Measurements from ENCODE around the gene BFSP2. TPM values are rescaled to one million over a fixed set of nuclear protein-coding genes. Genes with fewer than 3 reads are reported as not detected.

BFSP2 gene
- total and polyA plus RNA-seq, 2 donors (not counting 3 experiments of a cell fraction or from before 2014, with no cell fraction given): not detected

DNA sequence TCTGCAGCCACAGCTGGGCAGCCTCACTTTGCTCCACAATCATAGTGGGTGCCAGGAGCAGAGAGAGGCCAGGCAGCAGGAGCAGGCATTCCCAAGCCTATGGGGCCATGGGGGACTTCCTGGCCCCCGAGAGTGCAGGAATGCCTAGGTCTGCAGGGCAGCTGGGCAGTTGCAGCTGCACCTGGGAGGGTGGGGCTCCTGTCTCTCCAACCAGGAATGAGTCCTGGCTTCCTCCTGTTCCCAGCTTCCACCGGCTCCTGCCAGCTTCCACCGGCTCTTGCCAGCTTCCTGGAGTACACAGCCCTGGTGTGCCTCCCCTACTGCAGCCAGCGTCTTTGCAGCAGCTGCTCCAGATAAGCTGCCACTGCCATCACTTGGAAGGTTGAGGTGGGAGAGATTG, 87.3 kb downstream of the BFSP2 start:
- H3K4me2 ChIP-seq (ENCODE audit: insufficient read depth, low read length): no peak overlapping the region
- no peaks in the 10 kb centered on the region for H3K36me3 ChIP-seq (ENCODE audit: control insufficient read depth in 2 of 2, extremely low read depth in 1 of 2, insufficient read depth in 2 of 2, low read length in 2 of 2)
- no peaks in the 10 kb centered on the region for H3K9me1 ChIP-seq (replicated peaks; ENCODE audit: control insufficient read depth, extremely low read depth, insufficient read depth, low read length)
- H2AFZ ChIP-seq (ENCODE audit: low read depth, low read length): no peak overlapping the region
- TF ChIP-seq MAX (IDR thresholded peaks at IDR 0.05; ENCODE audit: insufficient read depth, insufficient read length) (no peak), FOS (IDR thresholded peaks at IDR 0.05; ENCODE audit: borderline replicate concordance, insufficient read depth, low read length) (no peak), POLR2A (IDR thresholded peaks at IDR 0.05; ENCODE audit: low read depth, low read length) (no peak)
- TF ChIP-seq, protein P1, sequence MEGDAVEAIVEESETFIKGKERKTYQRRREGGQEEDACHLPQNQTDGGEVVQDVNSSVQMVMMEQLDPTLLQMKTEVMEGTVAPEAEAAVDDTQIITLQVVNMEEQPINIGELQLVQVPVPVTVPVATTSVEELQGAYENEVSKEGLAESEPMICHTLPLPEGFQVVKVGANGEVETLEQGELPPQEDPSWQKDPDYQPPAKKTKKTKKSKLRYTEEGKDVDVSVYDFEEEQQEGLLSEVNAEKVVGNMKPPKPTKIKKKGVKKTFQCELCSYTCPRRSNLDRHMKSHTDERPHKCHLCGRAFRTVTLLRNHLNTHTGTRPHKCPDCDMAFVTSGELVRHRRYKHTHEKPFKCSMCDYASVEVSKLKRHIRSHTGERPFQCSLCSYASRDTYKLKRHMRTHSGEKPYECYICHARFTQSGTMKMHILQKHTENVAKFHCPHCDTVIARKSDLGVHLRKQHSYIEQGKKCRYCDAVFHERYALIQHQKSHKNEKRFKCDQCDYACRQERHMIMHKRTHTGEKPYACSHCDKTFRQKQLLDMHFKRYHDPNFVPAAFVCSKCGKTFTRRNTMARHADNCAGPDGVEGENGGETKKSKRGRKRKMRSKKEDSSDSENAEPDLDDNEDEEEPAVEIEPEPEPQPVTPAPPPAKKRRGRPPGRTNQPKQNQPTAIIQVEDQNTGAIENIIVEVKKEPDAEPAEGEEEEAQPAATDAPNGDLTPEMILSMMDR (IDR thresholded peaks at IDR 0.05; ENCODE audit: extremely low read depth in 1 of 2, insufficient read depth in 1 of 2, low read depth in 1 of 2, low read length in 2 of 2): no peak
- FAIRE-seq (no peak), DNase-seq (ENCODE audit: low read depth, low spot score) (no peak)
- intact Hi-C loops (cut with micrococcal nuclease) (loop anchor here (5.0 kb wide), 1 partner anchor 175 kb away; the partner anchor contains the start of gene TOPBP1), dilution Hi-C loops (cut with MboI; ENCODE audit: extremely low pct_ligation_motif_present, low sequenced_read_pairs) (no loop called here)
- no peaks in the 10 kb centered on the region for H3K9me3 ChIP-seq (replicated peaks; ENCODE audit: control insufficient read depth, insufficient read depth, low read length)
- CTCF ChIA-PET: interaction anchor here (0.7 to 6.5 kb wide), 9 partner anchors 16 to 756 kb away, joined by 3 to 224 read pairs (median 4); partner anchors contain the start of gene CDV3
- no peak overlapping the region for H3K9ac ChIP-seq (replicated peaks; ENCODE audit: extremely low read depth, insufficient read depth, low read length)
- BruUV-seq (replicated peaks): no TSS peak
- H3K27ac ChIP-seq (ENCODE audit: insufficient read depth, low read depth, low read length): no peak overlapping the region
- H3K4me1 ChIP-seq (ENCODE audit: control insufficient read depth, extremely low read depth, insufficient read depth, low read length): no peaks in the 10 kb centered on the region
- no peaks in the 10 kb centered on the region for H3K79me2 ChIP-seq (ENCODE audit: control insufficient read depth, insufficient read depth, low read length)
- H4K20me1 ChIP-seq (replicated peaks; ENCODE audit: control insufficient read depth, extremely low read depth, insufficient read depth, low read length): no peaks in the 10 kb centered on the region
- POLR2A ChIA-PET: no interaction called here
- H3K4me3 ChIP-seq (replicated peaks in 1 of 3; ENCODE audit: insufficient read depth in 1 of 3, low read depth in 1 of 3, low read length in 3 of 3): no peak overlapping the region
- H3K27me3 ChIP-seq (ENCODE audit: control insufficient read depth in 2 of 2, insufficient read depth in 2 of 2, low read length in 2 of 2): no peaks in the 10 kb centered on the region

- no peaks in the 10 kb centered on the region for H3K79me2 ChIP-seq (ENCODE audit: control insufficient read depth, insufficient read depth, low read length)
- H3K36me3 ChIP-seq (ENCODE audit: control insufficient read depth in 2 of 2, extremely low read depth in 1 of 2, insufficient read depth in 2 of 2, low read length in 2 of 2): no peaks in the 10 kb centered on the region
- no peaks in the 10 kb centered on the region for H3K4me1 ChIP-seq (ENCODE audit: control insufficient read depth, extremely low read depth, insufficient read depth, low read length)
- intact Hi-C loops (cut with micrococcal nuclease) (loop anchor here (1.0 to 5.0 kb wide), 5 partner anchors 85 to 439 kb away; partner anchors contain the start of genes CDV3, SRPRB and TOPBP1), dilution Hi-C loops (cut with MboI; ENCODE audit: extremely low pct_ligation_motif_present, low sequenced_read_pairs) (no loop called here)
- TF ChIP-seq, protein P1 (IDR thresholded peaks at IDR 0.05; ENCODE audit: extremely low read depth in 1 of 2, insufficient read depth in 1 of 2, low read depth in 1 of 2, low read length in 2 of 2): peak; percentile 53 to 54
- no peak for TF ChIP-seq MAX (IDR thresholded peaks at IDR 0.05; ENCODE audit: insufficient read depth, insufficient read length)
- CTCF ChIA-PET: interaction anchor here (0.6 to 6.5 kb wide), 20 partner anchors 8 to 757 kb away, joined by 3 to 224 read pairs (median 4); partner anchors contain the start of gene CDV3
- no peak overlapping the region for H2AFZ ChIP-seq (ENCODE audit: low read depth, low read length)
- no peak overlapping the region for H3K4me2 ChIP-seq (ENCODE audit: insufficient read depth, low read length)
- no peaks in the 10 kb centered on the region for H3K27me3 ChIP-seq (ENCODE audit: control insufficient read depth in 2 of 2, insufficient read depth in 2 of 2, low read length in 2 of 2)
- H4K20me1 ChIP-seq (replicated peaks; ENCODE audit: control insufficient read depth, extremely low read depth, insufficient read depth, low read length): no peaks in the 10 kb centered on the region
- FAIRE-seq: peak; percentile 42
- no peak overlapping the region for H3K9ac ChIP-seq (replicated peaks; ENCODE audit: extremely low read depth, insufficient read depth, low read length)
- POLR2A ChIA-PET: no interaction called here
- H3K4me3 ChIP-seq (replicated peaks in 1 of 3; ENCODE audit: insufficient read depth in 1 of 3, low read depth in 1 of 3, low read length in 3 of 3): no peak overlapping the region
- BruUV-seq (replicated peaks): no TSS peak
- no peaks in the 10 kb centered on the region for H3K9me1 ChIP-seq (replicated peaks; ENCODE audit: control insufficient read depth, extremely low read depth, insufficient read depth, low read length)
- H3K27ac ChIP-seq (ENCODE audit: insufficient read depth, low read depth, low read length): no peak overlapping the region
- H3K9me3 ChIP-seq (replicated peaks; ENCODE audit: control insufficient read depth, insufficient read depth, low read length): no peaks in the 10 kb centered on the region
- peak; percentile 37 for DNase-seq (ENCODE audit: low read depth, low spot score)
These were observed 88.2 kb downstream of the BFSP2 start for GRCh38 chr3:133487920-133488540.
